CD4-positive, alpha-beta T cell treated with Interferon alpha-2 for 1 hour (primary cell): ENCODE measurements around the gene CD44.
"Not testable (repeated sequence)": the region's sequence is repeated elsewhere in the genome, so short reads cannot be mapped to it uniquely, and the experiment has no call there.

Experiments
- DNase-seq, 2 donors: peaks; one replicate each; pipeline ENCODE4 v3.0.0-alpha.2; 2020 to 2022

Gene CD44

DNA sequence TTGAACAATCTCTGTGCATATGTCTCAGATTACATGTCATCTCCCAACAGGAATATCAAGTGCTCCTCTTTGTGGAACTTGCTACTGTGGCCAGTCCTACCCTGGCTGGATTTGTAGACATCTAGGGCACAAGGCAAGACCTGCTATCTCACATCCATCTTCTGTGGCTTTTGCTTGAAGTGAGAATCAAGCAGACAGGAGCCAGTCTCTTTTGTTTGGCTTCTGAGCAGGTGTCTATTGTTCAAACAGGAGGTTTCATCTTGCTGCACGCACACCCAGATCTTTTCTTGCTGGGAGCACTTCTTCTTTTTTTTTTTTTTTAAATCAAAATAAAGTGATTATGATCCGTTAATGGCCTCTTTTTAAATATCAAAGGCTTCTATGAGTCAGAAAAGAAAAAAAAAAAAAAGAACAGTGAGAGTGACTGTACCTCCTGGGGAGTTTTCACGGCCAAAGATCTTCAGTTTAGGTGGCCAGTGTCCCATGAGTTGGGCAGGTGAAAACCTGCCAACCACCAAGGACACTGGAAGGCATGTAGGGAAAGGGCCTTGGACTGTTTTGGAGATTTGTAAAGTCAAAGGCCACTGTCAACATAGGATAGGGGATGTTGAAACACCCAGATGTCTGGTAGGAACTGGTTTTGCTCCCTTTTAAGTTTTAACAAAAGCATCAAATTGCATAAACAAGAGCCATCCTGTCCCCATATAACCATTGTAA is 78.1 kb downstream of the CD44 start:
- DNase-seq: peak; percentile 34 to 55

DNA sequence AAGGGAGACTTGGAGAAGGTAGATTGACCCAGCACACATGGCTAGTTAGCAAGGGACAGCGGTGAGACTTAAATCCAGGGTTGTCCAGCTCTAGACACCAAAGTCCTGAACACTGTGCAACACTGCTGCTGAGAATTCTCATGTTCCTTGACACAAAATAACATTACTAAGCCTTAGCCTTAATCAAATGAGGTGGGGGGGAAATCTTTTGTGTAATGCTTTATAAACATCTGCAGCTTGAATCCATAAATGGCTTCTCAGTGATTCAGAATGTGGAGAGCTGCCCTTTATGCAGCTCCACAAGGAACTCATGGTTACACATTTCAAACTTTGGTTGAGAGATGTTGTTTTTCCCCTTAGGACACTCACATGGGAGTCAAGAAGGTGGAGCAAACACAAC is 80.0 kb downstream of the CD44 start:
- DNase-seq: no peak

DNA sequence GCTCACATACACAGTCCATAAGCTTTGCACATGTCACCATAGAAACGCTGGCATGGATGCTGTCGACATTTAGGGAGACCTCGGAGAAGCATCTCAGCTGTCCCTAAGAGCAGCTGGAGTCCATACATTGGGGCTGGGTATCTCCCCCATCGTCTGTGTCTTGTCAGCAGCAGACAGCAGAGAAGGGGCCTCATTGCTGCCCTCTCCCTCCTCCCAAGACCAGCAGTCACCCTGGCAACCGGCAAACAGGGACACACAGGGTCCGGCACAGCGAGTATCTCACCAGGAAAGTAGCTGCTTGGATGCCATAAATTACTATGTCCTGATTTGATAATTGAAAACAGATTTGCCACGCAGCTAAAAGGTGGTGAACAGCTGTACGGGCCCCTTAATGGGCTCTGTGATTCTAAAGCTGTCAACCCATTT is 84.4 kb downstream of the CD44 start:
- no peak for DNase-seq

DNA sequence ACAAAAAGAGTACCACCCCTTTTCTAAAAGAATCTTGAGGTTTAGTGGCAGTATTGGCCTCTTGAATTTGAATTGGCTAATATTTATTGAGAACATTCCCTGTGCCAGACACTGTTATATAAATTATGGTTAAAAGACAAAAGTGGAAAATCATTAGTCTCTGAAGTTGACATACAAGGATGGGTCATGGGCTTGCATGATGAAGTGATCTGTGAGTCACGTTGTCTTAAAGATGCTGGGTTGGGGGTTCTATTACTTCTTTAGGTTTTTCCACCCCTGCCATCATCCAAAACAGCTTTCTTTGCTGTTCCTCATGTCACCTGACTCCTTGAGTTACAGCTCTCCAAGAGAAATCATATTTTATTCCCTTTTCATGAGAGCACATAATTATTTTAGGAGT is 85.0 kb downstream of the CD44 start:
- no peak for DNase-seq

DNA sequence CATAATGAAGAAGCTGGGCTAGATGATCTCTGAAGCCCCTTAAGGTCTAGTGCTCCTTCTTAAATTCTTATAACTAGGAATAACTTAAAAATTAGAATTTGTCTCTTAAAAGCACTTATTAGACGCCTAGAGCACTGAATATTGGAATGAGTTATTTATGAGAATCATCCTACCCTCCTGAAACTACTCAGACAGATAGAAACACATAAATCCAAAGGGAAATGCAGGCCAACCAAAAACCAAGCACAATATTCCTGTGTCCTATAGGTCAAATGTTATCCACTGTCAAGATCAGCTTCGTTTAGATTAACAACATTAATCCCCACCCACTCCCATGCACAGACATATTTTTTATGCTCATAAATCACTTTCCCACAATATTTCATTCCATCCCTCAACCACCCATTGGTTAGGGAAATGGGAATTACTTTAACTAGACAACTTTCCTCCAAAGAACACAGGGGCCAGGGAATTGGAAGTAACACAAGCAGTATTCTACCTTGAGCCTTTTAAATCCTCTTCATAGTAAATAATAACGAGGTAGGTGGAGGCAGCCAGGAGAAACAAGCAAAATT is 87.1 kb downstream of the CD44 start:
- no peak for DNase-seq

DNA sequence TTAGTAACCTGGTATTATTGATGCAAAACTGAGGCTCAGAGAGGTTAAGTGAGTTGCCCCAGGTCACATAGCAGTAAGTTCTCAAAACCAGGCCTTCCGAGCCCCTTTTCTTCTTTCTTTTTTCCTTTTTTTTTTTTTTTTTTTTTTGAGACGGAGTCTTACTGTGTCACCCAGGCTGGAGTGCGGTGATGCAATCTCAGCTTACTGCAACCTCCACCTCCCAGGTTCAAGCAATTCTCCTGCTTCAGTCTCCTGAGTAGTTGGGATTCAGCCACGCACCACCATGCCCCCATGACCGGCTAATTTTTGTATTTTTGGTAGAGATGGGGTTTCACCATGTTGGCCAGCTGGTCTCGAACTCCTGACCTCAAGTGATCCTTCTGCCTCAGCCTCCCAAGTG is 87.8 kb downstream of the CD44 start:
- not testable (repeated sequence) for DNase-seq

DNA sequence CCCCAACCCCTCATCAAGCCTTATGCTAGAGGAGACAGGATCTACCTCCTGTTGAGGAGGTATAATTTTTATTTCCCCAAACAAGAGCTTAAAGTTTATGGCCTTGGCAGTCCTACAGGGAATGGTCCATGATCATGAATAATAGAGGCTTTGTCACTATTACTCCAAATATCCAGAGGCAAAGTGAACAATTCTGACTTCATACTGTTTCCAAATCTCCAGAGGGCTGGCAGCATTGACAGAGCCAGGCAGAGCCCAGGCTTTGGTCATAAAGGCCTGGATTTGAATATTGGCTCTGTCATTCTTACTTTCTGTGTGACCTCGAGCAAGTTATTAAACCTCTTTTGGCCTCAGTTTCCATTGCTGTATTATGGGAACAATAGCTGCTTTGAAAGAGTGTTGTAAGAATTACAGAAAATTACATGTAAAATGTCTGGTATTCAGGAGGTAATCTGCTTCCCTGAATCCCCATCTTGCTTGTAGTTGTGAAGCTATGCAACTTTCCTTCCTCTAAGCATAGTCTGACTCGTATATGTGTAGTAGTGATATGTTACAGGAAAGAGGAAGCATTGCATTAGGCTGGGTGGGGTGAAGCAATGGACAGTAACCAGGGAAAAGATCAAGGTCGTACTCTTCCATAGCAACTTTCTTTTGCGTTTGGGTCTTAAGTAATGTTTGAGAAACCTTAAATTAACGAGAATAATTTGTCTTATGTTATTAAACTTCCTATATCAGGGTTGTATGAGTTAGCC is 88.8 kb downstream of the CD44 start:
- peak in 1 of 2 donors; percentile 55 for DNase-seq

DNA sequence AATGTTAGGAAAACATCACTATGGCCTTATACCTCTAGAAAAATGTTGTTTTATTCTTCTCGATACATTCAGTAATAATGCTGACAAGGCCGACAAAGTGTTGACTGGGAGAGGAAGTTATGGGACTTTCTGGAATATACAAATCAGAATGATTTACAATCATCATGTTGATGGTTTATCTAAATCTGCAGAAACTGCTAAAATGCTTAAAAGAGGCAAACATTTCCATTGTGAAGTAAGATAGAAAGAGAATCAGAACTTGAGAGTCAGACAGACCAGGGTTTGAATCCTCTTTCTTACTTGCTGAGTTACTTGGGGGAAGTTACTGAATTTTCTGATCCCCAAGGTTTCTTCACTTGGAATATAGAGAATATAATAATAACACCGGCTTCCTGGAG is 89.4 kb downstream of the CD44 start:
- no peak for DNase-seq

DNA sequence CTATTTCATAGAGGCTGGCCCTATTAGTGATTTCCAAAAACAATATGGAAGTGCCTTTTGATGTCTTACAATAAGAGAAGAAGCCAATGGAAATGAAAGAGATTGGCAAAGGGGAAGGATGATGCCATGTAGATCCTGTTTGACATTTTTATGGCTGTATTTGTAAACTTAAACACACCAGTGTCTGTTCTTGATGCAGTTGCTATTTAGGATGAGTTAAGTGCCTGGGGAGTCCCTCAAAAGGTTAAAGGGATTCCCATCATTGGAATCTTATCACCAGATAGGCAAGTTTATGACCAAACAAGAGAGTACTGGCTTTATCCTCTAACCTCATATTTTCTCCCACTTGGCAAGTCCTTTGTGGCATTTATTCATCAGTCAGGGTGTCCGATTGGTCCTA is 91.4 kb downstream of the CD44 start:
- DNase-seq: no peak

DNA sequence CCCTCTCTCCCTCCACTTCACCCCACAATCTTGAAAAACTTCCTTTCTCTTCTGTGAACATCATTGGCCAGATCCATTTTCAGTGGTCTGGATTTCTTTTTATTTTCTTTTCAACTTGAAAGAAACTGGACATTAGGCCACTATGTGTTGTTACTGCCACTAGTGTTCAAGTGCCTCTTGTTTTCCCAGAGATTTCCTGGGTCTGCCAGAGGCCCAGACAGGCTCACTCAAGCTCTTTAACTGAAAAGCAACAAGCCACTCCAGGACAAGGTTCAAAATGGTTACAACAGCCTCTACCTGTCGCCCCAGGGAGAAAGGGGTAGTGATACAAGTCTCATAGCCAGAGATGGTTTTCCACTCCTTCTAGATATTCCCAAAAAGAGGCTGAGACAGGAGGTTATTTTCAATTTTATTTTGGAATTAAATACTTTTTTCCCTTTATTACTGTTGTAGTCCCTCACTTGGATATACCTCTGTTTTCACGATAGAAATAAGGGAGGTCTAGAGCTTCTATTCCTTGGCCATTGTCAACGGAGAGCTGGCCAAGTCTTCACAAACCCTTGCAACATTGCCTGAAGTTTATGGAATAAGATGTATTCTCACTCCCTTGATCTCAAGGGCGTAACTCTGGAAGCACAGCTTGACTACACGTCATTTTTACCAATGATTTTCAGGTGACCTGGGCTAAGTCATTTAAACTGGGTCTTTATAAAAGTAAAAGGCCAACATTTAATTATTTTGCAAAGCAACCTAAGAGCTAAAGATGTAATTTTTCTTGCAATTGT is 92.3 kb downstream of the CD44 start:
- DNase-seq: no peak

DNA sequence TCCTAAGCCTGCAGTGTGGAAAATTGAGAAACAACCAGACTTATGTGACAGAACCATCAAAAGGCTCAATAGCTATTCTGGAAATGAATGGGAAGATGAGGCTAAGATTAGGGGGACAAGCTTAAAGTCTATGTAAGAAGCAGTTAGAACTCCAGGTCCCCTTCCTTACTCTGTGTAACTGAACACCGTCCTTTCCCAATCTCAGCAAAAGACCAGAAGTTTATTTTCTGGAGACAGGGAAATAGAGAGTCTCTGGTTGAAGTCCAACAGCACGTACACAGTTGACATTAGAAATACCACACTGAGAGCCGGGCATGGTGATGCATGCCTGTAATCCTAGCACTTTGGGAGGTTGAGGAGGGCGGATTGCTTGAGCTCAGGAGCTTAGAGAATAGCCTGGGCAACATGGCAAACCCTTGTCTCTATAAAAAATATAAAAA is 93.9 kb downstream of the CD44 start:
- DNase-seq: no peak

DNA sequence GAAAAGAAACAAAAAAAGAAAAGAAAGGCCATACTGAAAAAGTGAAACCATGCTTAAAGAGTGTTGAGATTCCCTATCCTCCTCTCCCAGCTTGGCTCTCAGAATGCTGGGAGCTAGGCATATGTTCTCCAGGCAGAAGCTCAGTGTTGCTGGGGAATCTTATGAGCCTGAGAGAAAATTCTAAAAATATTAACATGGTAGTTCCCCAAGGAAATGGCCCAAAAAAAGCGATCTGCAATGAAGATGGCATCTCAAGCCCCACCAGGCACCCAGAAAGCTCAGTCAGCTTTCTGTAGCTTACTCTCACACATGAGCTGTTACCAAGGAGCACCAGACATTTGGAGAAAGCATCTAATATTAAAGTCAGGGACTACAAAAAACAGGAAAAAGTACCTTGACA is 94.5 kb downstream of the CD44 start:
- DNase-seq: no peak

DNA sequence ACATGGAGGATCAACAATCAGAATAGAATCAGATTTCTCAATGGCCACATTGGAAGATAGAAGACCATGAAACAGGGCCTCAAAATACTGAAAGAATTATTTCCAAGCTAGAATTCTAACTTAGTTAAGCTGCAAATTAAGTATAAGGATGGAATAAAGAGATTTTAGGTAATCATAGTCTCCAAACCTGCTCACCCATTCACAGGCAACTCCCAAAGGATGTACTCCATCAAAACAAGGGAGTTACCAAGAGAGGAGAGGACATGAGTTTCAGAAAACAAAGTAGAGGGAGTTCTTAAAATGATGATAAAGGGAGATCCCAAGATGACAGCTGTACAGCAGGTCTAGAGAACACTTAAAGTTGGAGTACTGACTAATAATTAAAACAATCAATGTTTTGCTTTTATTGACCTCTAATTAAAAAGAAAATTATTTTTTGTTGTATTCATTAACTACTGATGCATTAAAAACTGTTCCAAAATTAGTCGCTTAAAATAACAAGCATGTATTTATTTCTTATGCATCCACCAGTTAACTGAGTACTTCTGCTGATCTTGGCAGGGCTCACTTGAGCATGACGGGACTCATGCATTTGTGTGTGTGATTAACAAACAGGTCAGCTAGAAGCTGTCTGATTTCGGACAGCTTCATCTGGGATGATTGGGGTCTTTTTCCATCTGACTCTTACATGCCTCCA is 95.6 kb downstream of the CD44 start:
- no peak for DNase-seq

DNA sequence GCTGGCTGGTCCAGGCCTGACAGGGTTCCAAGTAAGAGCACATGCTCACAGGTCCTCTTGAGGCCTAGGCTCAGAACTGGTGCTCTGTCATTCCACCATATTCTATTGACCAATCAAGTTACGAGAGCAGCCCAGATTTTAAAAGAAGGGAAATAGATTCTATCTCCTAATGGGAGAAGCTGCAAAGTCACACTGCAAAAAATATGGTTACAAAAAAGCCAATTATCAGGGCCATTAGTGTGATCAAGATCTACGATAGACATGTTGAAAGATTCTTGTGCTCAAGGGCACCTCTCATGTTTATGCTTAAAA is 96.1 kb downstream of the CD44 start:
- no peak for DNase-seq

DNA sequence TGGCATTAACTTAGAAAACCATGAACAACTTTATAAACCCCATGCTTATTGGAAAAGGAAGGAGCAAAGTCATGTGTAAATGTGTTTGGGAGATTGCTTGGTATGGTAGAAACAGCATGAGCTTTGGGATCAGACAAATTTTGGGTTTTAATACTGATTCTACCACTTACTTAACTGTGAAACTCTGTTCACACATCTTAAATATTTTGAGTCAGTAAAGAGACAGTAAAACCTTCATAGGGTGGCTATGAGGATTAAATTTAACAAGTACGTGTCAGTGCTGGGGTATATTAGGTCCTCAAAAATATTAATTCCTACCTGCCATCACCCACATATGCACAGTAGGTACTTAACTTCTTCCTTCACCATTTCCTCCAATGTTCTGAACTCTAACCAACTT is 96.5 kb downstream of the CD44 start:
- no peak for DNase-seq

DNA sequence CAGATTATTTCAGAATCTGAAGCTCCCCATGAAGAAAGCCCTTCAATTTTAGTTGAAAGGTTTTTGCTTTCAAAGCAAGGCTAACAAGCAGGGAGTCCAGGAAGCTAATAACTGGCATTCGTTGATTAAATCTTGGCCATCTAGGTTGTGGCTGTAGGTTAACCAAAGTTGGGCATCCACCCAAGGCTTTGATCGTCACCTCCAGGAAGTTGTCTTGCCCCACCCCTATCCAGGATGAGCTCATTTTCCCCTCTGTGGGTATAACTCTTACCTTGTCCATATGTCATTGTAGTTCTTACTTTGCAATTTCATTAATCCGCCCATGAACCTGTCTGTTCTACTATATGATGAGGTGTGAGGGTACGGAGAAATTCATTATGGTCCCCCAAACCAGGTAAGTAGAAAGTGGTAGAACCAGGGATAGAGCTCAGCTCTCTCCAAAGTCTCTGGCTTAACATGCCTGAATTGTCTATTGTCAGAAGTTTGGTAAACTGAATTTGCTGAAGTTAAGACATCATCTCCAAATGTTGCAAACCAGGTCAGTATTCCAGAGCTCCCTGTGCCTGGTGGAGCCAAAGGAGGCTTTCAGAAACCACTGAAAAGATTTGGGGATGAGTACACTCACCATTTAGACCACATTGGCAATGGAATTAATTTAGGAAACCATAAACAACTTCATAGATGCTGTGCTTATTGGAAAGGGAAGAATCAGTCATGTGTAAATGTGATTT is 97.1 kb downstream of the CD44 start:
- DNase-seq: peak; percentile 66 to 80

DNA sequence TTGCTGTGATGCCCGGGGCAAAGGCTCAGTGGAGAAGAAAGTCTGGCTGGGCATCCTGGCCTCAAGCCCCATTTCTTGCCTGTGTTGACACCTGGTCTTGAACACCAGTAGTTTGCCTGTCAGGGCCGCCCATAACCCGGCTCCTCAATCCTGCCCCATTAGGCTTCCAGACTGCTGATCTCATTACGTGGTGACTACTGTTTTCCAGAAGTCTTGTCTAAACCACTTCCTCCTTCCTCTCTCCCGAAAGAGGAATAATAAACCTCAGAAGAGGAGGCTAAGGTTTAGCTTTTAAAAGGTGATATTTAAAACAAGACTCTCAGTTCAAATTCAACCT is 97.7 kb downstream of the CD44 start:
- peak in 1 of 2 donors; percentile 20 for DNase-seq

DNA sequence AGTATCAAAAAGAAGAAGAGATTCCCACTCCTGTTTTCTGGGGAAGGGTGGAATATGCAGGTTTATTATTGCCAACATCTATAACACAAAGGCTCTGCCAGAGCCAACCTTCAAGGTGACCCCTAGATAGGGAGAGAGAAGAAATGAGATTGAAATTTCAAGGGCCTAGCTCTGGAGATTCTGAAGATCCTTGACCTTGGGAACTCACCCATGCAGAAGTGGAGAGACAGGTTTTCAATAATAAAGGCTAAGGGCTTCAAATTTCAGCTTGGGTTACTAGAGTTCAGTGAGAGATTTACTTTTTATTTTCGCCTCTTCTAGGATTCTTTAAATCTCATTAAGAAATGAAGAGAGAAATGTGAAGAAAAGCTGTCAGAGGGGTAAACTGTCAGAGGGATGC is 98.4 kb downstream of the CD44 start:
- DNase-seq: no peak

DNA sequence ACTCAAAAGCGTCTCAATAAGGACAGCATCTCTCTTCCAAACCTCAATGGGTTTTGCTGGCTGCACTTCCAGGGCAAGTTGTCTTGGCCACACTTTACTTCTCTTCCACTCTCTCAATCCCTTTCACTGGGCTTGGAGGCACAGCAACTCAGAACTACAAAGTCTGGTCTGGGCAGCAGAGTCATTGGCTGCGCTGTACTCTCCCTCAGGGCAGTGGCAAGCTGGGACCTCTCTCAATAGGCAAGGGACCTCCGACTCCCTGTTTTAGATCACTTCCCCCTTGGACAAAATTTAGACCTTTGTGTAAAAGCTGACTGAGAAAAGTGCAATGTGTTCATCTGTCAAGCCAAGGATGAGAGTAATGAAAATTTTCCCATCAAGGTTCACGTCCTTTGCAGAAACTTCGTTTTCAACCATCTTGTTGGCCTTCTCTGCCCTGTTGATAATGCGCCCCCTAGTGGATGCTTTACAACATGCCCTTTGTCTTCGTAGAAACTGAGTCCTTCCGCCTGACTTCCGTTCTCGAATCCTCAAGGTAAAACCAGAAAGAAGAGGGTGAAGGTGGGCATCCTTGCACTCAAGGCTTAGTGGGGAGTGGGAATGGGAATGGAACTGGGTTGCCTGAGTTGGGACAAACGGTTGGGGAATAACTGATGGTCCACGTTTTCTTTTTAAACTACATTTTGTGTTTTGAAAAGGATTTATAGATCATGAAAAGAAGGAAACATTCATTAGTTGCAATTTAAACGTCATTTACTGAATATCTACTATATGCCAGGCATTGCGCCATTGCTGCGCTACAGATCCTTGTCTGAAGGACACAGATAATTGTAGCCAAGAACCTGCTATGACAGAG is 99.1 kb downstream of the CD44 start:
- DNase-seq: peak; percentile 61 to 78

DNA sequence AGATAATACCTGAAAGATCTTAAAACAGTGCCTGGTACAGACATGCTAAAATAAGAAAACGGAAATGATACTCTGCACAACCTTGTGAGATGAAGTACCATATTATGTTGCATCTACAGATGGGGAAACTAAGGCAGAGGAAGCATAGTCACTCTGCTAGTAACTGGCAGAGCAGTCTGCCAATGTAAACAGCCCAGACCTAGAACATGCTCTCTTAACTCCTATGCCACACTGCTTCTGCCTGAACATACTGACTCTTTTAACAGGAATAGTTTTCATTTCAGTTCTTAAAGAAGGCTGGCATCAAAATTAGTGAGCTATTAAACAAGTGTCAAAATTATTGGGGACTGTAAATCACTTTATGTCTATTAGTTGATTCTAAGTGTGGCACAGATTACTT is 99.9 kb downstream of the CD44 start:
- no peak for DNase-seq

DNA sequence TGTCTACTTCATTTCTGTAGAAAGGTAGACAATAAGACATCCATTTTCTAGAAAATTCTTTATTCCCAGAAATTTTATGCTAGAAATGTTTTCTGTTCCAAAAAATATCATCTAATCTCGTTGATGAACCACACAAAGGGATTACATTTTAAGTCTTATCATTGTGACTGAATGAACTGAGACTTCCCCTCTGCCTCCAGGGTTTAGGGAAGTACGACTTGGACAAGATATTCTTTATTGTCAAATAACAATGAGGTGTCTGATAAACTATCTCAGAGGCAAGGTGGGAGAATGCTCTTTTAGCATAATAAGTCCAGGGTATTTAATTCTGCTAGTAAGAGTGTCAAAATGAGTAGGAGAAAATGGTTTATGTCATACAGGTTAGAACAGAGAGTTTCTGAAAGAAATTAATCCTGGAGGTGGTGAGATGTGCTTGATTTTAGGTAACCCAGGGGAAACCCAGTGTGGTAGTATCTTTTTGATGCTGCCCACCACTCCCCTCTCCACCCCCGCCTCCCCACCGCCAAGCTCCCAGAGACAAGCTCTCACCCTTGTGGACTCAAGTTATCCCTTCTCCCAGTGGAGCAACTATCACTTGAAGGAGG is 100.6 kb downstream of the CD44 start:
- no peak for DNase-seq
